HepG2 (cell line): ENCODE measurements around the gene TRMT112. TPM values are rescaled to one million over a fixed set of nuclear protein-coding genes. Genes with fewer than 3 reads are reported as not detected.

ENCODE experiments used
- AKAP8 ChIP-seq: sonication (generic); formaldehyde crosslinking; IDR thresholded peaks from 2 replicates; pipeline ENCODE4 v1.5.1; 2020; ENCODE audit warnings: mild to moderate bottlenecking, missing genetic modification reagents
- ARNT ChIP-seq: fragments of 450-650 bp; IDR thresholded peaks from 2 replicates; pipeline ENCODE4 v1.6.1; 2017
- ATF3 ChIP-seq: sonication (generic); formaldehyde crosslinking; IDR thresholded peaks from 2 replicates; pipeline ENCODE4 v1.4.0; 2020; ENCODE audit warnings: missing genetic modification reagents
- CREB1 ChIP-seq, 2 experiments: fragments of 450-650 bp in 1 of 2; IDR thresholded peaks; 2 replicates each; pipeline ENCODE4 v1.6.1; 2016 to 2017; ENCODE audit warnings: control low read depth in 1 of 2, mild to moderate bottlenecking in 1 of 2, missing compliant biosample characterization in 1 of 2, missing genetic modification characterization in 1 of 2
- ELF3 ChIP-seq: IDR thresholded peaks from 2 replicates; pipeline ENCODE4 v1.6.1; 2016; ENCODE audit warnings: missing genetic modification reagents, missing compliant biosample characterization
- FOSL2 ChIP-seq: sonication (generic); formaldehyde crosslinking; IDR thresholded peaks from 2 replicates; pipeline ENCODE4 v1.4.0; 2020; ENCODE audit warnings: missing genetic modification reagents
- IRX3 ChIP-seq: sonication (generic); formaldehyde crosslinking; IDR thresholded peaks from 2 replicates; pipeline ENCODE4 v1.8.1; 2023; ENCODE audit warnings: mild to moderate bottlenecking, low read depth, missing genetic modification reagents, borderline replicate concordance
- MAFK ChIP-seq, 2 experiments: IDR thresholded peaks in 1 of 2; conservative IDR thresholded peaks in 1 of 2; 2 replicates each; pipeline ENCODE4 v1.6.1; 2011; ENCODE audit warnings: improper control_type of control experiment in 2 of 2, low read length in 2 of 2
- MAZ ChIP-seq, 2 experiments: sonication (generic) in 1 of 2; formaldehyde crosslinking in 1 of 2; IDR thresholded peaks; 2 replicates each; pipeline versions ENCODE4 v1.5.0 to v1.6.1; 2012 to 2020; ENCODE audit warnings: low read depth in 2 of 2, mild to moderate bottlenecking in 2 of 2, borderline replicate concordance in 1 of 2, improper control_type of control experiment in 1 of 2, low read length in 1 of 2, missing genetic modification reagents in 1 of 2, moderate library complexity in 1 of 2
- NFE2L1 ChIP-seq: sonication (generic); formaldehyde crosslinking; IDR thresholded peaks from 2 replicates; pipeline ENCODE4 v1.4.0; 2020; ENCODE audit warnings: missing genetic modification reagents, mild to moderate bottlenecking, borderline replicate concordance
- PLRG1 ChIP-seq: fragments of 450-650 bp; conservative IDR thresholded peaks from 2 replicates; pipeline ENCODE4 v1.6.1; 2016
- POLR2AphosphoS2 ChIP-seq: IDR thresholded peaks from 2 replicates; pipeline ENCODE4 v1.6.1; 2011; ENCODE audit warnings: low read depth, low read length, improper control_type of control experiment
- SAP130 ChIP-seq: IDR thresholded peaks from 2 replicates; pipeline ENCODE4 v1.6.1; 2016; ENCODE audit warnings: low read depth
- SP5 ChIP-seq: IDR thresholded peaks from 2 replicates; pipeline ENCODE4 v1.6.1; 2016; ENCODE audit warnings: low read depth, borderline replicate concordance
- SRY ChIP-seq: sonication (generic); formaldehyde crosslinking; IDR thresholded peaks from 2 replicates; pipeline ENCODE4 v1.8.0; 2022; ENCODE audit warnings: mild to moderate bottlenecking, missing genetic modification reagents
- TEAD3 ChIP-seq: optimal IDR thresholded peaks from 2 replicates; pipeline ENCODE3; 2016; ENCODE audit warnings: borderline replicate concordance
- THRA ChIP-seq: sonication (generic); formaldehyde crosslinking; IDR thresholded peaks from 2 replicates; pipeline ENCODE4 v1.4.0; 2020; ENCODE audit warnings: missing genetic modification reagents, borderline replicate concordance
- XRCC5 ChIP-seq: fragments of 200-400 bp; formaldehyde crosslinking; optimal IDR thresholded peaks from 2 replicates; pipeline ENCODE3; 2017; ENCODE audit warnings: mild to moderate bottlenecking, low read length
- YEATS2 ChIP-seq: sonication (generic); formaldehyde crosslinking; IDR thresholded peaks from 2 replicates; pipeline ENCODE4 v1.4.0; 2020; ENCODE audit warnings: missing genetic modification reagents, borderline replicate concordance
- ZBTB25 ChIP-seq: IDR thresholded peaks from 2 replicates; pipeline ENCODE4 v1.6.1; 2018; ENCODE audit warnings: missing genetic modification reagents
- ZFP82 ChIP-seq: sonication (generic); formaldehyde crosslinking; IDR thresholded peaks from 2 replicates; pipeline ENCODE4 v1.5.1; 2020; ENCODE audit warnings: mild to moderate bottlenecking, missing genetic modification reagents, borderline replicate concordance
- ZMYM2 ChIP-seq: sonication (generic); formaldehyde crosslinking; IDR thresholded peaks from 2 replicates; pipeline ENCODE4 v1.8.0; 2022; ENCODE audit warnings: mild to moderate bottlenecking, missing genetic modification reagents
- ZMYM3 ChIP-seq: sonication (generic); formaldehyde crosslinking; IDR thresholded peaks from 2 replicates; pipeline ENCODE4 v1.5.1; 2020; ENCODE audit warnings: mild to moderate bottlenecking, missing genetic modification reagents
- ZNF136 ChIP-seq: sonication (generic); formaldehyde crosslinking; IDR thresholded peaks from 2 replicates; pipeline ENCODE4 v1.8.1; 2022; ENCODE audit warnings: low read depth, mild to moderate bottlenecking, moderate library complexity, missing genetic modification reagents
- ZNF333 ChIP-seq: sonication (generic); formaldehyde crosslinking; IDR thresholded peaks from 2 replicates; pipeline ENCODE4 v1.4.0; 2020; ENCODE audit warnings: mild to moderate bottlenecking, missing genetic modification reagents, borderline replicate concordance
- ZNF337 ChIP-seq: sonication (generic); formaldehyde crosslinking; IDR thresholded peaks from 2 replicates; pipeline ENCODE4 v1.5.1; 2020; ENCODE audit warnings: missing genetic modification reagents, low read depth, mild to moderate bottlenecking, borderline replicate concordance
- ZNF430 ChIP-seq: sonication (generic); formaldehyde crosslinking; IDR thresholded peaks from 2 replicates; pipeline ENCODE4 v1.9.0; 2021; ENCODE audit warnings: mild to moderate bottlenecking, missing genetic modification reagents
- ZNF746 ChIP-seq: sonication (generic); formaldehyde crosslinking; IDR thresholded peaks from 2 replicates; pipeline ENCODE4 v1.8.0; 2022; ENCODE audit warnings: mild to moderate bottlenecking, missing genetic modification reagents
- ZNF766 ChIP-seq: sonication (generic); formaldehyde crosslinking; IDR thresholded peaks from 2 replicates; pipeline ENCODE4 v1.5.0; 2020; ENCODE audit warnings: missing genetic modification reagents, borderline replicate concordance
- polyA plus RNA-seq, 8 experiments: library from polyadenylated mRNA; depleted of rRNA in 3 of 8; stranded (reverse) in 7 of 8; unstranded in 1 of 8; fragments of >200 nt; fragmentation: Illumina TruSeq in 4 of 8; extraction: Trizol in 4 of 8; gene quantifications; 2 replicates each; pipeline versions ENCODE4 v1.2.1 to v1.2.3, GENCODE V29; 2011 to 2016; ENCODE audit warnings: low read depth in 4 of 8, missing spikeins in 1 of 8, mixed read lengths in 1 of 8; ENCODE audit not compliant: insufficient read depth in 1 of 8
- total RNA-seq, 5 experiments: library from RNA; depleted of rRNA; stranded (reverse); fragments of >200 nt; fragmentation: Illumina TruSeq; extraction: Trizol; gene quantifications; 2 replicates each; pipeline ENCODE4 v1.2.3, GENCODE V29; 2016; ENCODE audit warnings: low read depth in 1 of 5

The TRMT112 gene
- total and polyA plus RNA-seq, 2 of the 13 experiments (the other 11 are each of a cell fraction or from before 2014, with no cell fraction given), result 186 to 409 TPM

- no peak for TF ChIP-seq ELF3 (CRISPR knock-in tag)
- TF ChIP-seq ZBTB25 (CRISPR knock-in tag), result no peak
- TF ChIP-seq ZNF746 (CRISPR knock-in tag), result no peak
- TF ChIP-seq ZNF430 (CRISPR knock-in tag), result no peak
- peak; percentile 34 for TF ChIP-seq TEAD3 (CRISPR knock-in tag)
- no peak for TF ChIP-seq MAFK (conservative IDR thresholded peaks at IDR 0.05 in 1 of 2, IDR thresholded peaks at IDR 0.05 in 1 of 2; ENCODE audit: low read length in 2 of 2)
- 0 out of 2 replicates have a peak, but pooled peaks have one; percentile 26 for TF ChIP-seq CREB1 (IDR thresholded peaks at IDR 0.05)
- TF ChIP-seq CREB1 (CRISPR knock-in tag; IDR thresholded peaks at IDR 0.05), result no peak
- 0 out of 2 replicates have a peak, but pooled peaks have one; percentile 24 for TF ChIP-seq MAZ (IDR thresholded peaks at IDR 0.05; ENCODE audit: borderline replicate concordance, low read depth, low read length)
- no peak for TF ChIP-seq MAZ (CRISPR knock-in tag; IDR thresholded peaks at IDR 0.05; ENCODE audit: low read depth)
- peak; percentile 65 for TF ChIP-seq SAP130 (CRISPR knock-in tag)
- 0 out of 2 replicates have a peak, but pooled peaks have one; percentile 29 for TF ChIP-seq YEATS2 (CRISPR knock-in tag)
- TF ChIP-seq ARNT, result no peak
- no peak for TF ChIP-seq ZNF333 (CRISPR knock-in tag)
- peak; percentile 38 for TF ChIP-seq XRCC5
- TF ChIP-seq FOSL2 (CRISPR knock-in tag), result peak; percentile 95
- TF ChIP-seq ZNF766, result no peak
- TF ChIP-seq ZFP82 (CRISPR knock-in tag), result no peak
- TF ChIP-seq ZNF337 (CRISPR knock-in tag), result no peak
- TF ChIP-seq POLR2AphosphoS2, result no peak
- TF ChIP-seq IRX3, result no peak
- TF ChIP-seq SP5, result 0 out of 2 replicates have a peak, but pooled peaks have one; percentile 12
- TF ChIP-seq NFE2L1, result no peak
- TF ChIP-seq AKAP8 (CRISPR knock-in tag), result no peak
- TF ChIP-seq PLRG1, result no peak
- TF ChIP-seq ZMYM2 (CRISPR knock-in tag), result no peak
- TF ChIP-seq ZMYM3 (CRISPR knock-in tag), result no peak
- TF ChIP-seq SRY (CRISPR knock-in tag), result no peak
- TF ChIP-seq THRA, result no peak
- no peak for TF ChIP-seq ATF3 (CRISPR knock-in tag)
- no peak for TF ChIP-seq ZNF136 (CRISPR knock-in tag)
These were observed 17.7 kb upstream of the TRMT112 start (continued) for GRCh38 chr11:64334764-64335735.
